H1 (cell line): ENCODE results near the gene GSG1L. TPM values are rescaled to one million over a fixed set of nuclear protein-coding genes. Genes with fewer than 3 reads are reported as not detected.

Source experiments
- JUN ChIP-seq: IDR thresholded peaks from 2 replicates; pipeline ENCODE4 v1.6.1; 2011; ENCODE audit warnings: low read depth, mild to moderate bottlenecking, improper control_type of control experiment, low read length
- NANOG ChIP-seq: IDR thresholded peaks from 2 replicates; pipeline ENCODE4 v1.6.1; 2011; ENCODE audit warnings: low read length, low read depth, mild to moderate bottlenecking, inconsistent platforms; ENCODE audit not compliant: insufficient read depth, poor library complexity, severe bottlenecking
- SP1 ChIP-seq: IDR thresholded peaks from 2 replicates; pipeline ENCODE4 v1.6.1; 2011; ENCODE audit warnings: low read depth, low read length
- YY1 ChIP-seq: IDR thresholded peaks from 2 replicates; pipeline ENCODE4 v1.6.1; 2011; ENCODE audit warnings: low read depth, mild to moderate bottlenecking, low read length
- ZNF274 ChIP-seq: IDR thresholded peaks from 2 replicates; pipeline ENCODE4 v1.7.0; 2012; ENCODE audit warnings: low read length, borderline replicate concordance; ENCODE audit errors: extremely low read depth
- polyA plus RNA-seq, 7 experiments: library from polyadenylated mRNA; depleted of rRNA in 3 of 7; stranded (reverse) in 5 of 7; unstranded in 2 of 7; fragments of >200 nt in 5 of 7; fragments of 200-250 nt in 2 of 7; gene quantifications; 1 replicate in 5 of 7; 2 replicates in 1 of 7; 4 replicates in 1 of 7; pipeline versions ENCODE4 v1.2.1 to v1.2.3, GENCODE V29; 2011 to 2013; ENCODE audit warnings: missing spikeins in 2 of 7, mixed read lengths in 2 of 7
- total RNA-seq: library from RNA; stranded (reverse); fragmentation: NEBNext Ultra II Directional; extraction: Animal tissue kit (Norgen Biotek cat#: 25700); gene quantifications from 2 replicates; pipeline ENCODE4 v1.2.1, GENCODE V29; 2021

Gene GSG1L
- total and polyA plus RNA-seq, 2 of the 8 experiments (the other 6 are each of a cell fraction or from before 2014, with no cell fraction given): 0.71 to 1.1 TPM

GRCh38 chr16:27980919-27981700 lies 82.4 kb downstream of the GSG1L start (continued):
- TF ChIP-seq NANOG (no peak), YY1 (no peak), SP1 (no peak), ZNF274 (no peak), JUN (no peak)
